Hematopoietic multipotent progenitor cell treated with erythropoietin and hydrocortisone succinate and interleukin-3 and kit ligand, for 15 days (in vitro differentiated cells): ENCODE measurements around the gene HMMR.

ENCODE experiments used
- DNase-seq: peaks from one replicate; pipeline ENCODE4 v3.0.0-alpha.2; 2015; ENCODE audit warnings: low spot score

Gene HMMR

GRCh38 chr5:163458778-163459385, 1.6 kb upstream of the HMMR start:
- DNase-seq: peak; percentile 30

GRCh38 chr5:163459462-163459818, 992 bp upstream of the HMMR start:
- no peak for DNase-seq

GRCh38 chr5:163459819-163460561, 442 bp upstream of the HMMR start, which contains the start of gene NUDCD2:
Gene NUDCD2, minus strand, starts transcription at chr5:163460102. Its CDS starts 52 bp downstream, at chr5:163460050.
- DNase-seq: peak; percentile 98

- DNase-seq: no peak
These were observed 2.6 kb downstream of the HMMR start for GRCh38 chr5:163463063-163463435.

- no peak for DNase-seq
These were observed 7.2 kb downstream of the HMMR start for GRCh38 chr5:163467682-163468081.

- DNase-seq: peak; percentile 20
These were observed 13.3 kb downstream of the HMMR start for GRCh38 chr5:163473635-163474243.

- DNase-seq: no peak
These were observed 15.0 kb downstream of the HMMR start for GRCh38 chr5:163475411-163475810.

- DNase-seq: no peak
These were observed 17.9 kb downstream of the HMMR start for GRCh38 chr5:163478126-163478981.

- no peak for DNase-seq
These were observed 18.5 kb downstream of the HMMR start for GRCh38 chr5:163478982-163479271.

GRCh38 chr5:163489055-163489744, 28.8 kb downstream of the HMMR start:
- peak; percentile 8 for DNase-seq

GRCh38 chr5:163489745-163490075, 29.3 kb downstream of the HMMR start:
- DNase-seq: no peak

- DNase-seq: no peak
These were observed 35.9 kb downstream of the HMMR start for GRCh38 chr5:163496286-163496685.

GRCh38 chr5:163497315-163497714, 36.9 kb downstream of the HMMR start:
- no peak for DNase-seq

- DNase-seq: no peak
These were observed 38.5 kb downstream of the HMMR start for GRCh38 chr5:163498886-163499285.

- DNase-seq: no peak
These were observed 42.1 kb downstream of the HMMR start for GRCh38 chr5:163502521-163502920.

GRCh38 chr5:163503106-163504078, 43.0 kb downstream of the HMMR start:
- peak; percentile 44 for DNase-seq

- DNase-seq: peak; percentile 39
These were observed 43.9 kb downstream of the HMMR start for GRCh38 chr5:163504079-163504931.

- DNase-seq: no peak
These were observed 44.6 kb downstream of the HMMR start for GRCh38 chr5:163505049-163505367.

- peak; percentile 94 for DNase-seq
These were observed 45.1 kb downstream of the HMMR start, which contains the start of gene MAT2B for GRCh38 chr5:163505368-163506094. Gene MAT2B, plus strand, starts transcription at chr5:163505619. Its CDS starts 68 bp downstream, at chr5:163505687.
